Gastroesophageal sphincter (tissue), 3 donors: Measurements from ENCODE around the gene ADARB1.

Experiments used
- CTCF ChIP-seq, 4 experiments: fragments of 200-600 bp in 2 of 4; fragments of 450-650 bp in 2 of 4; sonication (generic) in 1 of 4; IDR thresholded peaks; one replicate each; pipeline ENCODE4 v1.5.1; 2017 to 2019; ENCODE audit warnings: antibody characterized with exemption in 4 of 4, mild to moderate bottlenecking in 2 of 4, moderate library complexity in 2 of 4
- POLR2A ChIP-seq, 2 donors: fragments of 450-650 bp; IDR thresholded peaks; one replicate each; pipeline ENCODE4 v1.6.1; 2017; ENCODE audit warnings: antibody characterized with exemption in 2 of 2, mild to moderate bottlenecking in 2 of 2, moderate library complexity in 1 of 2
- POLR2AphosphoS5 ChIP-seq: sonication (generic); formaldehyde crosslinking; IDR thresholded peaks from one replicate; pipeline ENCODE4 v1.6.1; 2017; ENCODE audit warnings: antibody characterized with exemption

- peak in 1 of 4 experiments; percentile 2 for TF ChIP-seq CTCF (IDR thresholded peaks at IDR 0.05)
- TF ChIP-seq POLR2A (IDR thresholded peaks at IDR 0.05) = peak; percentile 33 to 37
- peak; percentile 88 for TF ChIP-seq POLR2AphosphoS5
Observed at GRCh38 chr21:45041351-45041805, 33.0 kb upstream of the ADARB1 start.
